Activated naive CD4-positive, alpha-beta T cell treated with anti-CD3 and anti-CD28 coated beads for 36 hours (primary cell): Measurements from ENCODE around the gene C11orf68. TPM values are rescaled to one million over a fixed set of nuclear protein-coding genes. Genes with fewer than 3 reads are reported as not detected.
"Not testable (repeated sequence)": the region's sequence is repeated elsewhere in the genome, so short reads cannot be mapped to it uniquely, and the experiment has no call there.

Source experiments
- CTCF ChIA-PET: fragments of 350-600 bp; sonication (Branson Sonifier 250); formaldehyde crosslinking; loops from one replicate; lab custom pipeline; 2021; ENCODE audit warnings: antibody characterized with exemption; lab: Charles Lee
- DNase-seq: peaks from one replicate; pipeline ENCODE4 v3.0.0-alpha.2; 2020
- H3K27ac Mint-ChIP-seq: one replicate; pipeline ENCODE4 v1.8.0; 2021; ENCODE audit warnings: mild to moderate bottlenecking, mixed read lengths
- H3K27me3 Mint-ChIP-seq: one replicate; pipeline ENCODE4 v1.8.0; 2021; ENCODE audit warnings: low read depth, mixed read lengths
- H3K36me3 Mint-ChIP-seq: one replicate; pipeline ENCODE4 v1.8.0; 2021; ENCODE audit warnings: low read depth, mixed read lengths
- H3K4me1 Mint-ChIP-seq: one replicate; pipeline ENCODE4 v1.8.0; 2021; ENCODE audit warnings: low read depth, mixed read lengths
- H3K4me3 Mint-ChIP-seq: one replicate; pipeline ENCODE4 v1.8.0; 2021; ENCODE audit warnings: mild to moderate bottlenecking, moderate library complexity, mixed read lengths
- H3K9me3 Mint-ChIP-seq: one replicate; pipeline ENCODE4 v1.8.0; 2021; ENCODE audit warnings: mixed read lengths
- intact Hi-C: fragments of 100-400 bp; cut with micrococcal nuclease; formaldehyde crosslinking; loops from one replicate; pipeline ENCODE4 v1.15.1; 2023
- total RNA-seq, 2 experiments: library from RNA; stranded (reverse); gene quantifications; one replicate each; pipeline ENCODE4 v1.2.3, GENCODE V29; 2021

The C11orf68 gene
- total RNA-seq, 2 experiments from 2014 or later, result 20.0 to 21.9 TPM

- no peak overlapping the region for H3K27ac Mint-ChIP-seq
- intact Hi-C loops, result no loop called here
- CTCF ChIA-PET, result interaction anchor here (0.7 to 1.4 kb wide), 2 partner anchors 31 to 69 kb away, joined by 3 to 5 read pairs; no protein-coding TSS in a partner anchor
- peaks cover 24% of the 10 kb centered on the region for H3K4me1 Mint-ChIP-seq
- no peak overlapping the region for H3K4me3 Mint-ChIP-seq
- no peaks in the 10 kb centered on the region for H3K36me3 Mint-ChIP-seq
- no peaks in the 10 kb centered on the region for H3K27me3 Mint-ChIP-seq
- DNase-seq, result no peak
- no peaks in the 10 kb centered on the region for H3K9me3 Mint-ChIP-seq
These were observed 34.6 kb upstream of the C11orf68 start for GRCh38 chr11:65953471-65953870.

- no peaks in the 10 kb centered on the region for H3K36me3 Mint-ChIP-seq
- intact Hi-C loops, result no loop called here
- DNase-seq, result no peak
- H3K27ac Mint-ChIP-seq, result no peak overlapping the region
- no peak overlapping the region for H3K4me3 Mint-ChIP-seq
- peaks cover 13% of the 10 kb centered on the region for H3K4me1 Mint-ChIP-seq
- CTCF ChIA-PET, result interaction anchor here (0.7 to 1.4 kb wide), 3 partner anchors 59 to 94 kb away, joined by 4 to 5 read pairs (median 4); no protein-coding TSS in a partner anchor
- no peaks in the 10 kb centered on the region for H3K27me3 Mint-ChIP-seq
- no peaks in the 10 kb centered on the region for H3K9me3 Mint-ChIP-seq
These were observed 33.2 kb upstream of the C11orf68 start for GRCh38 chr11:65952052-65952521.

GRCh38 chr11:65951641-65952040 lies 32.8 kb upstream of the C11orf68 start:
- H3K4me1 Mint-ChIP-seq, H3K27me3 Mint-ChIP-seq, H3K4me3 Mint-ChIP-seq, intact Hi-C loops, H3K9me3 Mint-ChIP-seq, H3K27ac Mint-ChIP-seq, H3K36me3 Mint-ChIP-seq, DNase-seq: not testable (repeated sequence)
- CTCF ChIA-PET, result interaction anchor here (0.7 to 1.1 kb wide), 3 partner anchors 12 to 94 kb away, joined by 3 to 4 read pairs (median 4); no protein-coding TSS in a partner anchor

GRCh38 chr11:65950711-65951110 lies 31.8 kb upstream of the C11orf68 start:
- CTCF ChIA-PET, result interaction anchor here (0.6 kb wide), 1 partner anchor 66 kb away, joined by 3 read pairs; no protein-coding TSS in a partner anchor
- not testable (repeated sequence) for H3K4me1 Mint-ChIP-seq

GRCh38 chr11:65947603-65948125 lies 28.8 kb upstream of the C11orf68 start:
- intact Hi-C loops, result no loop called here
- no peak overlapping the region for H3K4me3 Mint-ChIP-seq
- no peak for DNase-seq
- H3K4me1 Mint-ChIP-seq, result no peaks in the 10 kb centered on the region
- no peaks in the 10 kb centered on the region for H3K36me3 Mint-ChIP-seq
- CTCF ChIA-PET, result no interaction called here
- H3K9me3 Mint-ChIP-seq, result no peaks in the 10 kb centered on the region
- no peaks in the 10 kb centered on the region for H3K27me3 Mint-ChIP-seq
- H3K27ac Mint-ChIP-seq, result no peak overlapping the region

More at GRCh38 chr11:65950711-65951110, 31.8 kb upstream of the C11orf68 start:
- H3K9me3 Mint-ChIP-seq, H3K27ac Mint-ChIP-seq, H3K27me3 Mint-ChIP-seq, intact Hi-C loops, H3K36me3 Mint-ChIP-seq, DNase-seq, H3K4me3 Mint-ChIP-seq: not testable (repeated sequence)

GRCh38 chr11:65947133-65947532 lies 28.3 kb upstream of the C11orf68 start:
- no peaks in the 10 kb centered on the region for H3K27me3 Mint-ChIP-seq
- CTCF ChIA-PET, result no interaction called here
- no peak for DNase-seq
- H3K36me3 Mint-ChIP-seq, result no peaks in the 10 kb centered on the region
- H3K4me1 Mint-ChIP-seq, result no peaks in the 10 kb centered on the region
- H3K4me3 Mint-ChIP-seq, result no peak overlapping the region
- intact Hi-C loops, result no loop called here
- no peaks in the 10 kb centered on the region for H3K9me3 Mint-ChIP-seq
- H3K27ac Mint-ChIP-seq, result no peak overlapping the region

- Mint-ChIP-seq H3K27ac (no peak overlapping the region), H3K4me3 (no peak overlapping the region), H3K27me3 (no peaks in the 10 kb centered on the region), H3K36me3 (no peaks in the 10 kb centered on the region), H3K9me3 (no peaks in the 10 kb centered on the region), H3K4me1 (no peaks in the 10 kb centered on the region)
- no peak for DNase-seq
- intact Hi-C loops, result no loop called here
- CTCF ChIA-PET, result no interaction called here
These were observed 27.8 kb upstream of the C11orf68 start for GRCh38 chr11:65946655-65947054.

GRCh38 chr11:65945941-65946558 lies 27.2 kb upstream of the C11orf68 start:
- Mint-ChIP-seq H3K27ac (no peak overlapping the region), H3K4me3 (no peak overlapping the region), H3K9me3 (no peaks in the 10 kb centered on the region), H3K36me3 (no peaks in the 10 kb centered on the region), H3K27me3 (no peaks in the 10 kb centered on the region), H3K4me1 (no peaks in the 10 kb centered on the region)
- no peak for DNase-seq
- CTCF ChIA-PET, result no interaction called here
- intact Hi-C loops, result no loop called here

GRCh38 chr11:65945430-65945911 lies 26.6 kb upstream of the C11orf68 start, which contains the start of gene TSGA10IP:
Gene TSGA10IP (plus strand): TSS chr11:65945480. CDS start chr11:65945676, 196 bp downstream.
- CTCF ChIA-PET, result no interaction called here

GRCh38 chr11:65944767-65945166 lies 25.9 kb upstream of the C11orf68 start:
- intact Hi-C loops, result no loop called here
- Mint-ChIP-seq H3K27ac (no peak overlapping the region), H3K4me1 (no peaks in the 10 kb centered on the region), H3K27me3 (no peaks in the 10 kb centered on the region), H3K9me3 (no peaks in the 10 kb centered on the region), H3K4me3 (no peak overlapping the region), H3K36me3 (no peaks in the 10 kb centered on the region)
- no peak for DNase-seq
- CTCF ChIA-PET, result no interaction called here

More at GRCh38 chr11:65945430-65945911, 26.6 kb upstream of the C11orf68 start, which contains the start of gene TSGA10IP:
- intact Hi-C loops, result no loop called here
- Mint-ChIP-seq H3K9me3 (no peaks in the 10 kb centered on the region), H3K4me1 (no peaks in the 10 kb centered on the region), H3K27ac (no peak within 1 kb of the TSS), H3K36me3 (no peaks in the 10 kb centered on the region), H3K27me3 (no peaks in the 10 kb centered on the region), H3K4me3 (no peak within 1 kb of the TSS)
- DNase-seq, result no peak

GRCh38 chr11:65944191-65944590 lies 25.3 kb upstream of the C11orf68 start:
- no peak for DNase-seq
- no peaks in the 10 kb centered on the region for H3K27me3 Mint-ChIP-seq
- intact Hi-C loops, result no loop called here
- no peaks in the 10 kb centered on the region for H3K36me3 Mint-ChIP-seq
- H3K4me1 Mint-ChIP-seq, result no peaks in the 10 kb centered on the region
- no peak overlapping the region for H3K27ac Mint-ChIP-seq
- H3K9me3 Mint-ChIP-seq, result no peaks in the 10 kb centered on the region
- H3K4me3 Mint-ChIP-seq, result no peak overlapping the region
- CTCF ChIA-PET, result no interaction called here

GRCh38 chr11:65942531-65942930 lies 23.7 kb upstream of the C11orf68 start:
- Mint-ChIP-seq H3K36me3 (no peaks in the 10 kb centered on the region), H3K4me3 (no peak overlapping the region), H3K27ac (no peak overlapping the region), H3K27me3 (no peaks in the 10 kb centered on the region), H3K4me1 (no peaks in the 10 kb centered on the region), H3K9me3 (no peaks in the 10 kb centered on the region)
- intact Hi-C loops, result no loop called here
- no peak for DNase-seq
- CTCF ChIA-PET, result no interaction called here
